GM19372 (cell line): ENCODE data around the gene FAM107B.
"Not testable (repeated sequence)": the region's sequence is repeated elsewhere in the genome, so short reads cannot be mapped to it uniquely, and the experiment has no call there.

ENCODE experiments used
- ATAC-seq: cut with Tn5 transposase; IDR thresholded peaks from one replicate; pipeline ENCODE4 v1.9.1; 2021; ENCODE audit warnings: mild to moderate bottlenecking, low read depth, moderate library complexity; ENCODE audit not compliant: unreplicated experiment

The FAM107B gene

DNA sequence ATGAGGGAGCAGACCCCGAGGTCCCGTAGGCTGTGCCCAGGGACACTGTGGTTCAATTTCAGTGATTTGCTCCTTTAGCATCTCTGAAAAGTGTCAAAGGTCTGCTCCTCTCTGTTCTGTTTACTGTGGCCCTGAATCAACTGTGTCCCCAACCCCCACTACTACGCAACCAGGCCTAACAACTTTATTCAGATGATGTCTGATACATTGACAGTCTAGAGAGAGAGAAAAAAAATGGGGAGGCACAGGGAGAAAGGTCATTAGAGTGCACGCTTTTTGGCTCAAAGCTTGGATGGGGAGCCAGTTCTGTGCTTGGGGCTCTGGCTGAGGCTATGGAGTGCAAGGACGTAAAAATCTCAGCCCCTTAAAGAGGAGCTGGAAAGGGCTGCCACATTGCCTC is 77.9 kb downstream of the FAM107B start:
- no peak for ATAC-seq

DNA sequence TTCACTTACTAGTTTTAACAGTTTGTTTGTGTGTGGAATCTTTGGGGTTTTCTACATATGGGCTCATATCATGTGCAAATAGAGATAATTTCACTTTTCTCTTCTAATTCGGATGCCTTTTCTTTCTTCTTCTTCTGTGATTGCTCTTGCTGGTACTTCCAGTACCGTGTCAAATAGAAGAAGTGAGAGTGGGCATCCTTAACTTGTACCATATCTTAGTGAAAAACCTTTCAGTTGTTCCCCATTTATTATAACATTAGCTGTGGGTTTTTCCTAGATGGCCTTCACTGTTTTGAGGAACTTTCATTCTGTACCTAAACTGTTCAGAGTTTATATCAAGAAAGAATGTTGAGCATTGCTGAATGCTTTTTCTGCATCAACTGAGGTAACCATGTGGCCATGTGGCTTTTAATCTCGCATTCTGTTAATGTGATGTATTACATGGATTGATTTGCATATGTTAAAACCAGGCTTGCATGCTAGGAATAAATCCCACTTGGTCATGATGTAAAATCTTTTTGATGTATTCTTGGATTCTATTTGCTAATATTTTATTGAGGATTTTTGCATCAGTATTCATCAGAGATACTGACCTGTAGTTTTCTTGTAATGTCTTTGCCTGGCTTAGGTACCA is 78.7 kb downstream of the FAM107B start:
- ATAC-seq = no peak

DNA sequence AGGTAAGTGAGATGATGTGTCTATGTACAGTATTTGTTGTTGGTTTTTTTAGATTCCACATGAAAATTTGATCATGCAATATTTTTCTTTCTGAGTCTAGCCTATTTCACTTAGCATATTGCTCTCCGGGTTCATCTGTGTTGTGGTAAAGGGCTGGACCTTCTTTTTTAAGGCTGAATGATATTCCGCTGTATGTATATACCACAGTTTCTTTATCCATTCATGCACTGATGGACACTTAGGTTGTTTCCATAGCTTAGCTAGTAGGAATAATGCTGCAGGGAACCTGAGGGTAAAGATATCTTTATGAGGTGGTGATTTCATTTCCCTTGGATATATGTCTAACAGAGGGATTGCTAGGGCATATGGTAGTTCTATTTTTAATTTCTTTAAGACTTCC is 80.8 kb downstream of the FAM107B start:
- no peak for ATAC-seq

DNA sequence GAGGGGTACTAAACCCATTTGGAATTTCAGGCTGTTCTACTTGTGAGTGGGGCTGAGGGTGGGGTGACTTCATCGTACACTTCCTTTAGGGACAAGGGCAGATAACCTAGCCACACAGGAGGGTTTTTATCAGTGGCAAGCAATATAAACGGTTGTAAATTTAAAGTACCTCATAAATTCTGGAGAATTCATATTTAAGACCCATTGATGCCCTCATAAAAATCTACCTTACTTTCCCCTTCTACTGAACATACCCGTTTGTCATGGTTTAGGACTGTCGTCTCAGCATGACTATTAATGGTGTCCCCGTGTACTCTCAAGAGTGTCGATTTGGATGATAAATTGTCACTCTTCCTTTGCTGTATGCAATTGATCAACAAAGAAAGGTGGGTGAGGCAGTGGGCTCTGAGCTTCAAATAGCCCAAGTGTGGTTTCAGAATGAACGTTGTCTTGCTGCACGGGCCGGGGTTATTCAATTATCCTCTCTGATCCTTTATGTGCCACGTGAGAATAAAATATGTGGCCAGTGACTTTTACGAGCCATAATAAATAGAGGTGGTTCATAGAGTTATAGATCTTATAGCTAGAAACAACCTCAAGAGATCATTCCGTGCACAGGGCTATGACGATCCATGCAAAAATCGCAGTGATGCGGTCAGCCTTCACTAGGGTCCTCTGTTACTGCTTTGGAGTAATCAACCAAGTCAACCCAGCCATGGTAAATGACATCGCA is 82.2 kb downstream of the FAM107B start:
- ATAC-seq = no peak

DNA sequence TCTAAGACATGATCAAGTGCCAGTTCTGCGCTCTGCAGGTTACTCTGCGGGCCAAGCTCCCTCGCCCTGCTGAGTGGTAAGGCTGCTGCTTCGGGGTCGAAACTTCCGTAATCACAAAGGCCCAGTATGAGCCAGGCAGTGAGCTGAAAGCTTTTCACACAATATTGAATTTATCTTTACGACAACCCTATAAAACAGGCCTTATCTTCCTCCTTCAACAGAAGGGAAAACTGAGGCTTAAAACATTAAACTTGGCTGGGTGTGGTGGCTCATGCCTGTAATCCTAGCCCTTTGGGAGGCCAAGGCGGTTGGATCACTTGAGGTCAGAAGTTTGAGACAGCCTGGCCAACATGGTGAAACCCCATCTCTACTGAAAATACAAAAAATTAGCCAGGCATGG is 83.3 kb downstream of the FAM107B start:
- no peak for ATAC-seq

DNA sequence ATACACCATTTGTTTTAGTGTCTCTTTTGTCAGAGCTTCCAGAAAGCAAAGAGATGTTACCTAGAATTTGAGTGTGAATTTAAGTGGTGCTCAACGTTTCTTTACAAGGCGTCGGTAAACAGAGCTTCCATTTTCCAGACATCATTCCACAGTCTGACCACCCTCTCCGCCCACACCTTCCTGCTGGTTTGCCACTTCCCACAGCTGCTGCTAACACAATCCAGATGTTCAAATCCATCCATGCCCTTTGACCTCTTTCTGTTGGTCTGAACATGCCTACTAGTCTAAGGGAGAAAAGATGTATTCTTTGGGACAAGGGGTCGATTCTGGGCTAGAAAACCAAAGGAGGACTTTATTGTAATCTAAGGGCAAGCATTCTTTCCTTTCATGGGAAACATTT is 86.1 kb downstream of the FAM107B start:
- ATAC-seq = no peak

DNA sequence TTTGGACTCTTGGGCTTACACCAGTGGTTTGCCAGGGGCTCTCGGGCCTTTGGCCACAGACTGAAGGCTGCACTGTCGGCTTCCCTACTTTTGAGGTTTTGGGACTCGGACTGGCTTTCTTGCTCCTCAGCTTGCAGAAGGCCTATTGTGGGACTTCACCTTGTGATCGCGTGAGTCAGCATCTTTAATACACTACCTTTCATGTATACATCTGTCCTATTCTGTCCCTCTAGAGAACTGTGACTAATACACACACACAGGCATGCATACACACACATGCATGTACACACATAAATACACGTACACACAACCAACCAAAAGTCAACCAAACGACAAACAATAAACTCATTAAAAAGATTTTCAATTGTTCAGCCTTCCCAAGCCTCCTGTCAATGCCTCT is 86.5 kb downstream of the FAM107B start:
- ATAC-seq = not testable (repeated sequence)

DNA sequence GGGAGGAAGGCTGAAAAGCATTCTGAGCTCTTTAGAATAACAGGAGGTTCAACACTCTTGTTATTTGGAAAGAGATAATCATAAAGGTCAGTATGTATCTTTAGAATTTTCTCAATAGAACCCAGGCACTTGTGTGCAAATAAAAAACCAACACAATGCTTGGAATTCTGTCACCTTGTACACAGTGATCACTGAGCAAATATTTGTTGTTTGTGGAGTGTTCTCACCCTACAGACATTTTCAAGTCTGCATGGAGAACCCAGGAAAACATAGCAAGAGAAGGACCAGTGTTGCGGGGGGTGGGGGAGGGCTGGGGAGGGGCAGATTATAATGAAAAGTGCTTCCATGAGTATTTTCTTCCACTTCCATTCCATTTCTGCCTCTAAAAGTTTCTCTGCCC is 87.4 kb downstream of the FAM107B start:
- no peak for ATAC-seq

DNA sequence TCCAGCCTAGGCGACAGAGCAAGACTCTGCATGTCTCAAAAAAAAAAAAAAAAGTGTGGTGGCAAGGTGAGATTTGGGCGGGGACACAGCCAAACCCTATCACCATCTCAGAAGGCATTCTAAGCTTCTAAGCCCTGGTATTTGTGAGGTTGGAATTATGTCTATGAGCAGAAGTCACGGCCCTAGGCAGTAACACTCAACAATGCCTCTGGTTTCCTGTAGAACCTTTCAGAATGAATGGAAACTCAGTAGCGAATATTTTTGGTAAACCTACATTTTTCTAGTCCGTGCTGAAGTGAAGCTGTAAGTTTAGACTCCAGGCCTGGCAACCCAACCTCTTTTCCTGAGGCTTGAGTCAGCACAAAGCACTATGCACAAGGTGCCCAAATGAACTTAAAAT is 88.3 kb downstream of the FAM107B start:
- peak; percentile 70 for ATAC-seq

DNA sequence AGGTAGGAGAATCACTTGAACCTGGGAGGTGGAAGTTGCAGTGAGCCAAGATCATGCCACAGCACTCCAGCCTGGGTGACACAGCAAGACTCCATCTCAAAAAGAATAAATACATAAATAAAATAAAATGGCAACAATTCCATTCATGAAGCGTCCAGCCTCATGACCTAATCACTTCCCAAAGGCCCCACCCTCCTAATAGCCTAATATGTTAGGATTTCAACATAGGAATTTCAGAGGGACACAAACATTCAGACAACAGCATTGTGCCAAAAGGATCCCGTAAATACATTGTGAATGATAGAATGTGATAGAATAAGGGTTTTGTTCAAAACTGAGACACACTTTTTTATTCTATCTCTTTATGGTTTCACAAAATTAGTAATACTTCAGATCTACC is 90.3 kb downstream of the FAM107B start:
- ATAC-seq = no peak

DNA sequence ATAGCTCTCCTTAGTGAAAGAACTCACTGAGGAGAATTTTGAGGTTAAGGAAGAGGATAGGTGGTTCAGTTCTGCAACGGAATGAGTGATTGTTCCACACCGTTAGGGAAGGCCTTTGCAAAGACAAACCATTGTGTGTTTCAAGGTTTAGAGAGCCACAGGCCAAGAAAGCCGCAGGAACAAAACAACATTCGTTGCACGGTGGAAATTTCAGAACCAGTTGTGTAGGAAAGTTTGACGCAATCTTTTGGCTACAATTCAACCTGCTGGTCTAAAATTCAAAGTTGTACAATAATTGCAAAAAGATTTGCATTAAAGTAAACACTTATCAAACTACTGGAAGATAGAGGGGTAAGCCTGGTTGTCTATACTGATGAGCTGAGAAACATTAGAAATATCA is 91.4 kb downstream of the FAM107B start:
- no peak for ATAC-seq

DNA sequence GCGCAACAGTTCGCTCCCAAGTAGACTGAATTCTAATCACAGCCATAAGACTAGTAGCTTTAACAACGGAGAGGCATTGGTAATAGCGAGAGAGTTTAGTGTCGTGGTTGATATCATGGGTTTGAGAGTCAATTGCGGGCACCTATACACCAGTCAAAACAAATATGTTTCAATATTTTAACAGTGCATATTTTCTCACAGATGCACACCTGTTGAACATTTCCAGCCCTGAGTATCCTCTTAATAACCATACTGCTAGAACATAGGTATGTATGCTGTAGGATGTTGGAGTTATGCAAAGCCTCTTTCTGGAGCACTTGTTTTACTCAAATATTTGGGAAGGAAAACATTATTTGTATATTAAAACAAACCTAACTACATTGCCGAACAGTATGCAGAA is 92.9 kb downstream of the FAM107B start:
- no peak for ATAC-seq

DNA sequence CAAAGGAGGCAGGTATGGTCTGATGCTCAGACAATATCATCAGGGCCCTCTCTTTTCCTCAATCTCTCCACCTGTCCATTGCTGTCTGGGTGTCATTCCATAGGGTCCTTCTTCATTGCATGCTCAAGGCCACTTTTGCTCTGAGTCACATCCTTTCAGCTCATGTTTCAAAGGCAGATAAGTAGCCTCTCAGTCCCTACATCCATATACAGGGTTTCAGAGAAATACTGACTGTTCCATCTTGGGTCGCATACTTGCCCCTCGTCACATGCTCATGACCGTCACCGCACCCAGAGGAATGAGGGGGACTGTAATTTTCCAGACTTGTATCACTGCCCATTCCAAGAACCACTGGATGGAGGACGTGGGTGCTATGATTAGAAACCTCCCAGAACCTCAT is 93.4 kb downstream of the FAM107B start:
- ATAC-seq = no peak

DNA sequence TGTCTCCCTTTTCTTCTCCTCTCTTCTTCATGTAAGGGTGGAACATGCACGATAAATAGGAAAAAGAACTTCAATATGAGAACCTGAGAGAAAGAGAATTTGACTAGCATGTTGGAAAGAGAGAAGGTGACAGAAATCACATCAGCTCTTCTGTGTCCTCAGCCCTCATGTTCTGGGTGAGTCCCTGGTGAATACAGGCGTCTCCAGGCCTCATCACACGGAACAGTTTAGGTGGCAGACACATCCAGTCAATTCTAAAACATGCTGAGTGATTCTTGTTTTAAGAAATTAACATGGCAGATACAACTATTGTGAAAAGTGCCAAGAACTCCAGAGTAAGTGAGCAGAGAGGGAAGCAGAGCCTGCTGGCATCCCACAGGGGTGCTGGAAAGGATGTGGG is 96.1 kb downstream of the FAM107B start:
- no peak for ATAC-seq

DNA sequence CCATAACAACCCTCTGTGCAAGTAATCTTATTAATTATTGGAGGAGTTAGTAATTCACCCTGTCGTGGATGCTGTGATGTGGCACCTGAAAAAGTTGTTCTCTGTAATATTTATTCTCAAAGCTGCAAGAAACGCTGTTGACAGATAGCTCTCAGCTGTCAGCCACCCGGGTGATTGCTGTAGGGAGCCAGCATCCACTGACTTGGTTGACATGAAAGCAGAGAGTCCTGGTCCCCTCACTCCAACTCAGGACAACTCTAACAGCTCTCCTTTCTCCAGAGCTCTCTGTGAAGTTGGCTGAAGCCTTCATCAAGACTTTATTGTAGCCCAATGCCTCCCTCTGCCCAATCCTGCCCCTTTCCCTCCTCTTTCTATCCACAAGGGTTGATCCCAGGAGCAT is 98.0 kb downstream of the FAM107B start:
- ATAC-seq = no peak

DNA sequence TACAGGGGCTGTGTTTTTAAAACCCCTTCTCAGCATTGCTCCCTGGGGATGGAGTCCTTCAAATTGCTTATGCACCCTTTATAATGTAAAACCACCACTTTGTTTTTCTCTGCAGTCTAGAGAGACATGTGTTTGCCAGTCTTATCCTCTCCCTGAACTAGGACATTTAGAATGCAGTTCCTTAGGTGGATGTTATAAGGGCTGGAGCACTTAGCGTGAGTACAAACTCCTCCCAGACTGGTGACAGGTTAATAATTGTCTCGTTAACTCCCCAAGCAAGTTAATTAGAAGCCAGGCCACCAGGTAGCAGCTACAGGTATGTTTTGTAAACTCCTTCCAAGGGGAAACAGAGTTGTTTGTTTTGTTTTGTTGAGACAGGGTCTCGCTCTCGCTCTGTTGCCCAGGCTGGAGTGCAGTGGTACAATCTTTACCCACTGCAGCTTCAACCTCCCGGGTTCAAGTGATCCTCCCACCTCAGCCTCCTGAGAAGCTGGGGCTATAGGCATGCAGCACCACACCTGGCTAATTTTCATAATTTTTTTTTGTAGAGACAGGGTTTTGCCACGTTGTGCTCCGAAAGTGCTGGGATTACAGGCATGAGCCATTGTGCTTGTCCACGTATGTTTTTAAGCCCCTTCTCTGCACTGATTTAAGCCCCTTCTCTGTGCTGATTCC is 100.2 kb downstream of the FAM107B start:
- ATAC-seq = no peak

DNA sequence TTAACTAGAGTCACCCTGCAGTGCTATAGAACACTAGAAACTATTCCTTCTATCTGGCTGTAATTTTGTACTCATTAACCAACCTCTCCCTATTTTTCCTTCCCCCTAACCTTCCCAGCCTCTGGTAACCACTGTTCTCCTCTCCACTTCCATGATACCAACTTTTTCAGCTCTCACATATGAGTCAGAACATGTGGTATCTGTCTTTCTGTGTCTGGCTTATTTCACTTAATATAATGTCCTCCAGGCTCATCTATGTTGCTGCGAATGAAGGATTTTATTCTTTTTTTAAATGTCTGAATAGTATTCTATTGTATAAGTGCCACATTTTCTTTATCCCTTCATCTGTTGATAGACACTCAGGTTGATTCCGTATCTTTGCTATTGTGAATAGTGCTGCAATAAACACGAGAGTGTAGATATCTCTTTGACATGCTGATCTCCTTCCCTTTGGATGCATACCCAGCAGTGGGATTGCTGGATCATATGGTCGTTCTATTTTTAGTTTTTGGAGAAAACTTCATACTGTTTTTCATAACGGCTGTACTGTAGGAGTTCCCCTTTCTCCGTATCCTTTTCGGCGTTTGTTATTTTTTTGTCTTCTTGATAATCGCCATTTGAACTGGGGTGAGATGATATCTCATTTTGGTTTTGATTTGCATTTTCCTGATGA is 101.4 kb downstream of the FAM107B start:
- ATAC-seq = no peak

DNA sequence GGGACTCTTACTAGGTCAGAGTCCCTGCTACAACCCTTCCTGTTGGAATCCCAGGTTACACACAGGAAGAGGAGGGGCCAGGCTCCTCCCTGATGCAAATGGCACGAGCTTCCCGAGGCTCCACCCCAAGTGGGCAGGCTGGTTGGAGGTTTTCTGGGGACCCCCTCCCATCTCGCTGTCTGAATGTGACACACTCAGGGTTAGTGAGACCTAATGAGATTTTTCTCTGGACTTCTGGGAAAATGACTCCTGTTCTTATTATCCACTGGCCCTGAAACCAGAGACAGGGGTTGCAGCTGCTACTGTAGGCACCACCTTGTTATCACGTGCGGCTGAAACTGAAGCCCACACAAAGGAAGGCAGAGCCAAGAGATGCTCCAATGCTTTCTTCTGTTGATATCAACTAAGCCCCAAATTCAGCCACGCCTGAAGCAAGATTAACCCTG is 103.3 kb downstream of the FAM107B start:
- no peak for ATAC-seq

DNA sequence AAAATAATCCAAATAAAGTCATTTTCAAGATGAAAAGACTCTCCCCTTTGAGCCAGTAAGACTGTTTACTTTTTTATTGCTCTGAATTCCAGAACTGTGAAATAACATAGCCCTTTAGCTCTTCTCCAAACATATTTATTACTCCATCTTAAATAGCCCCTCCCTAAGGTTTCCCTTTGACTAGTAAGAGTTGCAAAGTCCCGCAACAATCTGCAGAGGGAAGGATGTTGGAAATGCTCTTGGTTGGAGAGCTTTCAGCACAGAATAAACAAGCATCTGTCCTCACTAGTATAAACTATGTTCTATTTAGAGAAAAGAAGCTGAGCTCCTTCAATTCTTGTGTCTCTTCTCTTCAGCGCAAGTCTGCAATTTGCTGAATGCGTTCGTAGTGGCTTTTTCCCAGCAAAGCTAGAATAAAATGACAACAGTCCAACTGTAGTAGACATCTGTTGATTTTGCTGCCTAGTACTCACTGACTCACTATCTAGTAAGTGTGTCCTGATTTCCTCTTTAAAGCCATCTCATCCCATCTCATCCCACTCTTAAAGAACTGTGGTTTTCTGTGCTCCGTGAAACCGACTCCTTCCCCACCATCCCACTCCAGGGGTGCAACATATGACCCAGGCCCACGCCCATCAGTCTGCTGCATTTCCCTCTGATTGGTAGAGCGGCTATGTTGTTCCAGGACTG is 104.0 kb downstream of the FAM107B start:
- ATAC-seq = no peak

DNA sequence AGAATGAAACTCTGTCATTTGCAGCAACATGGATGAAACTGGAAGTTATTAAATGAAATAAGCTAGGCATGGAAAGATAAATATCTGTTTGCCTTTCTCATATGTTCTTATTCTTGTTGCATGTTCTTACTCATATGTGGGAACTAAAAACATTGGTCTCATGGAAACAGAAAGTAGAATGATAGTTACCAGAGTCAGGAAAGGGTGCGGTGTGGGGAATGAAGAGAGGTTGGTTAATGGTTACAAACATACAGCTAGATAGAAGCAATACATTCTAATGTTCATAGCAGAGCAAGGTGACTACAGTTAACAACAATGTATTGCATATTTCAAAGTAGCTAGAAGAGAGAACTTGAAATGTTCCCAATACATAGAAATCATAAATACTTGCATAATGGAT is 105.1 kb downstream of the FAM107B start:
- no peak for ATAC-seq

DNA sequence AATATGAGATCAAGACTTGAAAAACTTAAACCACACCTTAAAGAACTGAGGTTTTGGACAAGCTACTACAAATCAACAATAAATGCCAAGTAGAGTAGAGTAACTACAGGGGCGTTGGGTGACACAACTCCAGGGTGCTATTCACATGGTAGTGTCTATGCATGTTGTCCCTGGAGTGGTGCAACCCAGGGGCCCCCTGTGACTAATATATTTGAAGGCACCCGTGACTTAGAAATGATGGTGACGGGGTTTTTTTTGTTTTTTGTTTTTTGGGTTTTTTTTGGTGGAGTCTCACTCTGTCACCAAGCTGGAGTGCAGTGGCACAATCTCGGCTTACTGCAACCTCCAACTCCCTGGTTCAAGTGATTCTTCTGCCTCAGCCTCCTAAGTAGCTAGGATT is 106.9 kb downstream of the FAM107B start:
- ATAC-seq = no peak
